HEK293 (cell line): Measurements from ENCODE around the gene ATF6.
A peak's percentile ranks its signal among the peaks of the same experiment; 100 is the strongest.

Experiments used
- CTCF ChIA-PET: fragments of 350-600 bp; formaldehyde crosslinking; extraction: SDS; loops from one replicate; lab custom pipeline; 2021; ENCODE audit warnings: antibody characterized with exemption; lab: Yijun Ruan, JAX
- POLR2A ChIA-PET: fragments of 300-600 bp; formaldehyde crosslinking; extraction: SDS; loops from one replicate; lab custom pipeline; 2020; ENCODE audit warnings: antibody characterized with exemption, inconsistent platforms; lab: Yijun Ruan, JAX
- H3K27ac ChIP-seq: fragments of 200-500 bp; sonication (Bioruptor generic); 2 replicates; pipeline ENCODE4 v1.5.1; 2014; ENCODE audit warnings: low read depth, low read length, control low read depth, inconsistent platforms; ENCODE audit errors: extremely low read depth
- H3K36me3 ChIP-seq, 2 experiments: fragments of 200-500 bp in 1 of 2; sonication (Bioruptor generic) in 1 of 2; 1 replicate in 1 of 2; 2 replicates in 1 of 2; pipeline ENCODE4 v1.5.1; 2014 to 2017; ENCODE audit warnings: inconsistent platforms in 2 of 2, low read length in 2 of 2; ENCODE audit not compliant: control insufficient read depth in 2 of 2, insufficient read depth in 1 of 2
- H3K4me1 ChIP-seq: fragments of 200-500 bp; sonication (Bioruptor generic); 2 replicates; pipeline ENCODE4 v1.5.1; 2014; ENCODE audit warnings: mild to moderate bottlenecking, low read length, inconsistent platforms; ENCODE audit not compliant: control insufficient read depth, insufficient read depth
- H3K4me3 ChIP-seq: 2 replicates; pipeline ENCODE4 v1.5.1; 2011; ENCODE audit warnings: low read depth, mild to moderate bottlenecking, control low read depth, low read length, moderate library complexity
- H3K9me3 ChIP-seq: fragments of 200-500 bp; sonication (Bioruptor generic); 2 replicates; pipeline ENCODE4 v1.5.1; 2014; ENCODE audit warnings: low read depth, low read length, inconsistent platforms; ENCODE audit not compliant: control insufficient read depth, insufficient read depth
- RBAK ChIP-seq: fragments of 450-650 bp; formaldehyde crosslinking; IDR thresholded peaks from 2 replicates; pipeline ENCODE4 v1.5.1; 2016; ENCODE audit warnings: missing biosample characterization, missing genetic modification characterization
- SCRT2 ChIP-seq: fragments of 450-650 bp; formaldehyde crosslinking; IDR thresholded peaks from 2 replicates; pipeline ENCODE4 v1.5.1; 2016; ENCODE audit warnings: missing biosample characterization, missing genetic modification characterization
- ZBTB20 ChIP-seq: fragments of 450-650 bp; formaldehyde crosslinking; IDR thresholded peaks from 2 replicates; pipeline ENCODE4 v1.5.1; 2016; ENCODE audit warnings: missing biosample characterization, missing genetic modification characterization
- ZBTB8A ChIP-seq: fragments of 450-650 bp; formaldehyde crosslinking; IDR thresholded peaks from 2 replicates; pipeline ENCODE4 v1.5.1; 2016; ENCODE audit warnings: missing biosample characterization, missing genetic modification characterization
- ZFHX2 ChIP-seq: fragments of 450-650 bp; formaldehyde crosslinking; conservative IDR thresholded peaks from 2 replicates; pipeline ENCODE4 v1.5.1; 2016; ENCODE audit warnings: missing biosample characterization, missing genetic modification characterization
- ZNF112 ChIP-seq: fragments of 450-650 bp; formaldehyde crosslinking; IDR thresholded peaks from 2 replicates; pipeline ENCODE4 v1.5.0; 2017; ENCODE audit warnings: missing biosample characterization, missing genetic modification characterization
- ZNF114 ChIP-seq: fragments of 450-650 bp; formaldehyde crosslinking; IDR thresholded peaks from 2 replicates; pipeline ENCODE4 v1.5.0; 2017; ENCODE audit warnings: missing biosample characterization, missing genetic modification characterization
- ZNF174 ChIP-seq: fragments of 450-650 bp; formaldehyde crosslinking; IDR thresholded peaks from 2 replicates; pipeline ENCODE4 v1.5.0; 2017; ENCODE audit warnings: missing biosample characterization, mild to moderate bottlenecking, missing genetic modification characterization
- ZNF239 ChIP-seq: fragments of 450-650 bp; formaldehyde crosslinking; IDR thresholded peaks from 2 replicates; pipeline ENCODE4 v1.5.1; 2016; ENCODE audit warnings: missing biosample characterization, missing genetic modification characterization
- ZNF292 ChIP-seq: fragments of 450-650 bp; formaldehyde crosslinking; IDR thresholded peaks from 2 replicates; pipeline ENCODE4 v1.5.1; 2016; ENCODE audit warnings: low read depth, missing biosample characterization, missing genetic modification characterization, borderline replicate concordance
- ZNF350 ChIP-seq: fragments of 450-650 bp; formaldehyde crosslinking; IDR thresholded peaks from 2 replicates; pipeline ENCODE4 v1.5.0; 2017; ENCODE audit warnings: missing biosample characterization, mild to moderate bottlenecking, missing genetic modification characterization
- ZNF354C ChIP-seq: fragments of 450-650 bp; formaldehyde crosslinking; IDR thresholded peaks from 2 replicates; pipeline ENCODE4 v1.5.1; 2016; ENCODE audit warnings: missing biosample characterization, missing genetic modification characterization, low read depth, borderline replicate concordance
- ZNF37A ChIP-seq: fragments of 450-650 bp; IDR thresholded peaks from 2 replicates; pipeline ENCODE4 v1.5.1; 2018; ENCODE audit warnings: missing biosample characterization, missing genetic modification characterization
- ZNF600 ChIP-seq: fragments of 450-650 bp; formaldehyde crosslinking; IDR thresholded peaks from 2 replicates; pipeline ENCODE4 v1.5.1; 2016; ENCODE audit warnings: missing biosample characterization, missing genetic modification characterization
- ZNF624 ChIP-seq: fragments of 450-650 bp; formaldehyde crosslinking; IDR thresholded peaks from 2 replicates; pipeline ENCODE4 v1.5.1; 2017; ENCODE audit warnings: missing biosample characterization, missing genetic modification characterization
- ZNF664 ChIP-seq: fragments of 450-650 bp; formaldehyde crosslinking; IDR thresholded peaks from 2 replicates; pipeline ENCODE4 v1.5.1; 2016; ENCODE audit warnings: missing biosample characterization, missing genetic modification characterization
- TF ChIP-seq, protein P1 (sequence below): IDR thresholded peaks from 2 replicates; pipeline ENCODE4 v1.6.1; 2011; ENCODE audit warnings: mild to moderate bottlenecking, low read depth, low read length, borderline replicate concordance
- TF ChIP-seq, protein P2 (sequence below): sonication (generic); formaldehyde crosslinking; IDR thresholded peaks from 2 replicates; pipeline ENCODE4 v1.8.1; 2022; ENCODE audit warnings: mild to moderate bottlenecking, moderate library complexity, missing genetic modification reagents
- TF ChIP-seq, protein P3 (sequence below): fragments of 450-650 bp; formaldehyde crosslinking; IDR thresholded peaks from 2 replicates; pipeline ENCODE4 v1.5.1; 2016; ENCODE audit warnings: missing biosample characterization, missing genetic modification characterization
- TF ChIP-seq, protein P4 (sequence below): fragments of 450-650 bp; formaldehyde crosslinking; IDR thresholded peaks from 2 replicates; pipeline ENCODE4 v1.5.1; 2017; ENCODE audit warnings: missing biosample characterization, missing genetic modification characterization
- TF ChIP-seq, protein P5 (sequence below): fragments of 450-650 bp; formaldehyde crosslinking; IDR thresholded peaks from 2 replicates; pipeline ENCODE4 v1.5.1; 2016; ENCODE audit warnings: missing biosample characterization, missing genetic modification characterization, low read depth
- TF ChIP-seq, protein P6 (sequence below): fragments of 450-650 bp; formaldehyde crosslinking; IDR thresholded peaks from 2 replicates; pipeline ENCODE4 v1.5.1; 2017; ENCODE audit warnings: missing biosample characterization, missing genetic modification characterization
- TF ChIP-seq, protein P7 (sequence below): fragments of 450-650 bp; formaldehyde crosslinking; conservative IDR thresholded peaks from 2 replicates; pipeline ENCODE4 v1.5.1; 2016; ENCODE audit warnings: low read depth, missing biosample characterization, missing genetic modification characterization
- TF ChIP-seq, protein P8 (sequence below): fragments of 450-650 bp; formaldehyde crosslinking; IDR thresholded peaks from 2 replicates; pipeline ENCODE4 v1.5.1; 2016; ENCODE audit warnings: missing biosample characterization, missing genetic modification characterization
- TF ChIP-seq, protein P9 (sequence below): fragments of 450-650 bp; formaldehyde crosslinking; IDR thresholded peaks from 2 replicates; pipeline ENCODE4 v1.5.1; 2017; ENCODE audit warnings: missing biosample characterization, missing genetic modification characterization

The ATF6 gene

DNA sequence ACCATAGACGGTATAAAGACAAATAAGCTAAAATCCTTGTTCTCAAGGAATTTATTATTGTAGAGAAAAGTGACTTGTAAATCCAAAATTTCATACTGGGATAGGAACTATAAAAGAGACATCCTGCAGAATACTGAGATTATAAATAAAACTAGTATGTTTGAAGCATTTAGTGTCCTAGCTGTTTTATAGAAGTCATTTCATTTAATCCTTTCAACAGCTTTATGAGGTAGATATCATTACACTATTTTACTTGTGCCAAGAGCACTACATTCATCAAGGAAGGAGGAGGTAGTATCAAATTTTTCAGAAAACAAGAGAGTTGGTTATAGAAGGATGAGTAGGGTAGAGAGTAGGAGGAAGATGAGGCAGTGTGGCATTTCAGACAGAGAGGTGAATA lies 119.6 kb downstream of the ATF6 start:
- Histone ChIP-seq H3K4me1 (peaks cover 23% of the 10 kb centered on the region), H3K4me3 (no peak overlapping the region), H3K36me3 (peaks cover 0 to 8% of the 10 kb centered on the region in 2 experiments; a peak in 1 of 3 replicates), H3K9me3 (no peaks in the 10 kb centered on the region), H3K27ac (no peak overlapping the region)
- POLR2A ChIA-PET, result no interaction called here
- CTCF ChIA-PET, result interaction anchor here (0.7 to 1.3 kb wide), 2 partner anchors 10 to 932 kb away, joined by 3 to 4 read pairs; no protein-coding TSS in a partner anchor
- TF ChIP-seq ZBTB8A (tag by site-specific recombination) (no peak), ZNF600 (tag by site-specific recombination) (no peak), RBAK (no peak), ZNF292 (tag by site-specific recombination) (no peak), ZNF664 (no peak; the same call in none of the 2 replicates), SCRT2 (tag by site-specific recombination) (no peak), ZNF174 (tag by site-specific recombination) (no peak), ZNF112 (tag by site-specific recombination) (no peak), ZBTB20 (tag by site-specific recombination) (no peak), ZNF624 (no peak), ZNF350 (no peak), ZNF354C (tag by site-specific recombination) (no peak), ZNF239 (tag by site-specific recombination) (no peak), ZFHX2 (no peak), ZNF37A (tag by site-specific recombination) (no peak), ZNF114 (tag by site-specific recombination) (no peak)
- TF ChIP-seq, protein P1, sequence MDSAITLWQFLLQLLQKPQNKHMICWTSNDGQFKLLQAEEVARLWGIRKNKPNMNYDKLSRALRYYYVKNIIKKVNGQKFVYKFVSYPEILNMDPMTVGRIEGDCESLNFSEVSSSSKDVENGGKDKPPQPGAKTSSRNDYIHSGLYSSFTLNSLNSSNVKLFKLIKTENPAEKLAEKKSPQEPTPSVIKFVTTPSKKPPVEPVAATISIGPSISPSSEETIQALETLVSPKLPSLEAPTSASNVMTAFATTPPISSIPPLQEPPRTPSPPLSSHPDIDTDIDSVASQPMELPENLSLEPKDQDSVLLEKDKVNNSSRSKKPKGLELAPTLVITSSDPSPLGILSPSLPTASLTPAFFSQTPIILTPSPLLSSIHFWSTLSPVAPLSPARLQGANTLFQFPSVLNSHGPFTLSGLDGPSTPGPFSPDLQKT, result no peak
- TF ChIP-seq, protein P2, sequence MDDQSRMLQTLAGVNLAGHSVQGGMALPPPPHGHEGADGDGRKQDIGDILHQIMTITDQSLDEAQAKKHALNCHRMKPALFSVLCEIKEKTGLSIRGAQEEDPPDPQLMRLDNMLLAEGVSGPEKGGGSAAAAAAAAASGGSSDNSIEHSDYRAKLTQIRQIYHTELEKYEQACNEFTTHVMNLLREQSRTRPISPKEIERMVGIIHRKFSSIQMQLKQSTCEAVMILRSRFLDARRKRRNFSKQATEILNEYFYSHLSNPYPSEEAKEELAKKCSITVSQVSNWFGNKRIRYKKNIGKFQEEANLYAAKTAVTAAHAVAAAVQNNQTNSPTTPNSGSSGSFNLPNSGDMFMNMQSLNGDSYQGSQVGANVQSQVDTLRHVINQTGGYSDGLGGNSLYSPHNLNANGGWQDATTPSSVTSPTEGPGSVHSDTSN, result no peak
- TF ChIP-seq, protein P3, sequence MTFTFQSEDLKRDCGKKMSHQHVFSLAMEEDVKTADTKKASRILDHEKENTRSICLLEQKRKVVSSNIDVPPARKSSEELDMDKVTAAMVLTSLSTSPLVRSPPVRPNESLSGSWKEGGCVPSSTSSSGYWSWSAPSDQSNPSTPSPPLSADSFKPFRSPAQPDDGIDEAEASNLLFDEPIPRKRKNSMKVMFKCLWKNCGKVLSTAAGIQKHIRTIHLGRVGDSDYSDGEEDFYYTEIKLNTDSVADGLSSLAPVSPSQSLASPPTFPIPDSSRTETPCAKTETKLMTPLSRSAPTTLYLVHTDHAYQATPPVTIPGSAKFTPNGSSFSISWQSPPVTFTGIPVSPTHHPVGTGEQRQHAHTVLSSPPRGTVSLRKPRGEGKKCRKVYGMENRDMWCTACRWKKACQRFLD (tag by site-specific recombination), result no peak
- TF ChIP-seq, protein P4, sequence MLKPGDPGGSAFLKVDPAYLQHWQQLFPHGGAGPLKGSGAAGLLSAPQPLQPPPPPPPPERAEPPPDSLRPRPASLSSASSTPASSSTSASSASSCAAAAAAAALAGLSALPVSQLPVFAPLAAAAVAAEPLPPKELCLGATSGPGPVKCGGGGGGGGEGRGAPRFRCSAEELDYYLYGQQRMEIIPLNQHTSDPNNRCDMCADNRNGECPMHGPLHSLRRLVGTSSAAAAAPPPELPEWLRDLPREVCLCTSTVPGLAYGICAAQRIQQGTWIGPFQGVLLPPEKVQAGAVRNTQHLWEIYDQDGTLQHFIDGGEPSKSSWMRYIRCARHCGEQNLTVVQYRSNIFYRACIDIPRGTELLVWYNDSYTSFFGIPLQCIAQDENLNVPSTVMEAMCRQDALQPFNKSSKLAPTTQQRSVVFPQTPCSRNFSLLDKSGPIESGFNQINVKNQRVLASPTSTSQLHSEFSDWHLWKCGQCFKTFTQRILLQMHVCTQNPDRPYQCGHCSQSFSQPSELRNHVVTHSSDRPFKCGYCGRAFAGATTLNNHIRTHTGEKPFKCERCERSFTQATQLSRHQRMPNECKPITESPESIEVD (tag by site-specific recombination), result peak; percentile 91
- TF ChIP-seq, protein P5, sequence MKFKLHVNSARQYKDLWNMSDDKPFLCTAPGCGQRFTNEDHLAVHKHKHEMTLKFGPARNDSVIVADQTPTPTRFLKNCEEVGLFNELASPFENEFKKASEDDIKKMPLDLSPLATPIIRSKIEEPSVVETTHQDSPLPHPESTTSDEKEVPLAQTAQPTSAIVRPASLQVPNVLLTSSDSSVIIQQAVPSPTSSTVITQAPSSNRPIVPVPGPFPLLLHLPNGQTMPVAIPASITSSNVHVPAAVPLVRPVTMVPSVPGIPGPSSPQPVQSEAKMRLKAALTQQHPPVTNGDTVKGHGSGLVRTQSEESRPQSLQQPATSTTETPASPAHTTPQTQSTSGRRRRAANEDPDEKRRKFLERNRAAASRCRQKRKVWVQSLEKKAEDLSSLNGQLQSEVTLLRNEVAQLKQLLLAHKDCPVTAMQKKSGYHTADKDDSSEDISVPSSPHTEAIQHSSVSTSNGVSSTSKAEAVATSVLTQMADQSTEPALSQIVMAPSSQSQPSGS (tag by site-specific recombination), result no peak
- TF ChIP-seq, protein P6, sequence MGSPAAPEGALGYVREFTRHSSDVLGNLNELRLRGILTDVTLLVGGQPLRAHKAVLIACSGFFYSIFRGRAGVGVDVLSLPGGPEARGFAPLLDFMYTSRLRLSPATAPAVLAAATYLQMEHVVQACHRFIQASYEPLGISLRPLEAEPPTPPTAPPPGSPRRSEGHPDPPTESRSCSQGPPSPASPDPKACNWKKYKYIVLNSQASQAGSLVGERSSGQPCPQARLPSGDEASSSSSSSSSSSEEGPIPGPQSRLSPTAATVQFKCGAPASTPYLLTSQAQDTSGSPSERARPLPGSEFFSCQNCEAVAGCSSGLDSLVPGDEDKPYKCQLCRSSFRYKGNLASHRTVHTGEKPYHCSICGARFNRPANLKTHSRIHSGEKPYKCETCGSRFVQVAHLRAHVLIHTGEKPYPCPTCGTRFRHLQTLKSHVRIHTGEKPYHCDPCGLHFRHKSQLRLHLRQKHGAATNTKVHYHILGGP, result peak; percentile 43; the same call in 1 of the 2 replicates
- TF ChIP-seq, protein P7, sequence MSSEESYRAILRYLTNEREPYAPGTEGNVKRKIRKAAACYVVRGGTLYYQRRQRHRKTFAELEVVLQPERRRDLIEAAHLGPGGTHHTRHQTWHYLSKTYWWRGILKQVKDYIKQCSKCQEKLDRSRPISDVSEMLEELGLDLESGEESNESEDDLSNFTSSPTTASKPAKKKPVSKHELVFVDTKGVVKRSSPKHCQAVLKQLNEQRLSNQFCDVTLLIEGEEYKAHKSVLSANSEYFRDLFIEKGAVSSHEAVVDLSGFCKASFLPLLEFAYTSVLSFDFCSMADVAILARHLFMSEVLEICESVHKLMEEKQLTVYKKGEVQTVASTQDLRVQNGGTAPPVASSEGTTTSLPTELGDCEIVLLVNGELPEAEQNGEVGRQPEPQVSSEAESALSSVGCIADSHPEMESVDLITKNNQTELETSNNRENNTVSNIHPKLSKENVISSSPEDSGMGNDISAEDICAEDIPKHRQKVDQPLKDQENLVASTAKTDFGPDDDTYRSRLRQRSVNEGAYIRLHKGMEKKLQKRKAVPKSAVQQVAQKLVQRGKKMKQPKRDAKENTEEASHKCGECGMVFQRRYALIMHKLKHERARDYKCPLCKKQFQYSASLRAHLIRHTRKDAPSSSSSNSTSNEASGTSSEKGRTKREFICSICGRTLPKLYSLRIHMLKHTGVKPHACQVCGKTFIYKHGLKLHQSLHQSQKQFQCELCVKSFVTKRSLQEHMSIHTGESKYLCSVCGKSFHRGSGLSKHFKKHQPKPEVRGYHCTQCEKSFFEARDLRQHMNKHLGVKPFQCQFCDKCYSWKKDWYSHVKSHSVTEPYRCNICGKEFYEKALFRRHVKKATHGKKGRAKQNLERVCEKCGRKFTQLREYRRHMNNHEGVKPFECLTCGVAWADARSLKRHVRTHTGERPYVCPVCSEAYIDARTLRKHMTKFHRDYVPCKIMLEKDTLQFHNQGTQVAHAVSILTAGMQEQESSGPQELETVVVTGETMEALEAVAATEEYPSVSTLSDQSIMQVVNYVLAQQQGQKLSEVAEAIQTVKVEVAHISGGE (tag by site-specific recombination), result no peak
- TF ChIP-seq, protein P8, sequence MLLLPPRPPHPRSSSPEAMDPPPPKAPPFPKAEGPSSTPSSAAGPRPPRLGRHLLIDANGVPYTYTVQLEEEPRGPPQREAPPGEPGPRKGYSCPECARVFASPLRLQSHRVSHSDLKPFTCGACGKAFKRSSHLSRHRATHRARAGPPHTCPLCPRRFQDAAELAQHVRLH (tag by site-specific recombination), result peak; percentile 92
- TF ChIP-seq, protein P9, sequence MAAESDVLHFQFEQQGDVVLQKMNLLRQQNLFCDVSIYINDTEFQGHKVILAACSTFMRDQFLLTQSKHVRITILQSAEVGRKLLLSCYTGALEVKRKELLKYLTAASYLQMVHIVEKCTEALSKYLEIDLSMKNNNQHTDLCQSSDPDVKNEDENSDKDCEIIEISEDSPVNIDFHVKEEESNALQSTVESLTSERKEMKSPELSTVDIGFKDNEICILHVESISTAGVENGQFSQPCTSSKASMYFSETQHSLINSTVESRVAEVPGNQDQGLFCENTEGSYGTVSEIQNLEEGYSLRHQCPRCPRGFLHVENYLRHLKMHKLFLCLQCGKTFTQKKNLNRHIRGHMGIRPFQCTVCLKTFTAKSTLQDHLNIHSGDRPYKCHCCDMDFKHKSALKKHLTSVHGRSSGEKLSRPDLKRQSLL, result no peak
